ENCODE results near the gene MYRIP. TPM values are rescaled to one million over a fixed set of nuclear protein-coding genes. Genes with fewer than 3 reads are reported as not detected.

The MYRIP gene
- total RNA-seq, 1 donor from 2014 or later: 0.53 TPM

- H3K4me3 Mint-ChIP-seq: no peak overlapping the region
- H3K27ac Mint-ChIP-seq: no peak overlapping the region
- H3K9me3 Mint-ChIP-seq: no peaks in the 10 kb centered on the region
- peaks cover 5% of the 10 kb centered on the region for H3K27me3 Mint-ChIP-seq
- TF ChIP-seq, protein P1, sequence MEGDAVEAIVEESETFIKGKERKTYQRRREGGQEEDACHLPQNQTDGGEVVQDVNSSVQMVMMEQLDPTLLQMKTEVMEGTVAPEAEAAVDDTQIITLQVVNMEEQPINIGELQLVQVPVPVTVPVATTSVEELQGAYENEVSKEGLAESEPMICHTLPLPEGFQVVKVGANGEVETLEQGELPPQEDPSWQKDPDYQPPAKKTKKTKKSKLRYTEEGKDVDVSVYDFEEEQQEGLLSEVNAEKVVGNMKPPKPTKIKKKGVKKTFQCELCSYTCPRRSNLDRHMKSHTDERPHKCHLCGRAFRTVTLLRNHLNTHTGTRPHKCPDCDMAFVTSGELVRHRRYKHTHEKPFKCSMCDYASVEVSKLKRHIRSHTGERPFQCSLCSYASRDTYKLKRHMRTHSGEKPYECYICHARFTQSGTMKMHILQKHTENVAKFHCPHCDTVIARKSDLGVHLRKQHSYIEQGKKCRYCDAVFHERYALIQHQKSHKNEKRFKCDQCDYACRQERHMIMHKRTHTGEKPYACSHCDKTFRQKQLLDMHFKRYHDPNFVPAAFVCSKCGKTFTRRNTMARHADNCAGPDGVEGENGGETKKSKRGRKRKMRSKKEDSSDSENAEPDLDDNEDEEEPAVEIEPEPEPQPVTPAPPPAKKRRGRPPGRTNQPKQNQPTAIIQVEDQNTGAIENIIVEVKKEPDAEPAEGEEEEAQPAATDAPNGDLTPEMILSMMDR (conservative IDR thresholded peaks at IDR 0.05): no peak
- H3K36me3 Mint-ChIP-seq: no peaks in the 10 kb centered on the region
- no peak for DNase-seq (ENCODE audit: extremely low spot score, unreplicated experiment)
- H3K4me1 Mint-ChIP-seq (ENCODE audit: unreplicated experiment): no peaks in the 10 kb centered on the region
Observed at GRCh38 chr3:40189118-40189517, 379.7 kb downstream of the MYRIP start.

DNA sequence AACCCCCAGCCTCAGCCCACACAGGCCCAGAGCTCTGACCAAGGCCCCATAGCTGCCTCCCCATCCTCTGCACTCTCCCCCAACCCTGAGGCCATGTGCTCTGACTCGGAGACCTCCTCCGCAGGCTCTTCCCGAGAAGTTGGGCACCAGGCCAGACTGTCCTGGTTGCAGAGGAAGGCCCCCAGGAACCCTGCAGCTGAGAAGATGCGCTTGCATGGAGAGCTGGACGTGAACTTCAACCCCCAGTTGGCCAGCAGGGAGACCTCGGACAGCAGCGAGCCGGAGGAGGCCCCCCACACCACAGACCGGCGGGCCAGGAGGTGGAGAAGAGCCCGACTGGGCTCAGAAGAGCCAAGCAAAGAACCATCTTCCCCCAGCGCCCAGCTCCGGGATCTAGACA is 380.6 kb downstream of the MYRIP start:
- no peaks in the 10 kb centered on the region for H3K36me3 Mint-ChIP-seq
- no peaks in the 10 kb centered on the region for H3K9me3 Mint-ChIP-seq
- no peak overlapping the region for H3K4me3 Mint-ChIP-seq
- DNase-seq (ENCODE audit: extremely low spot score, unreplicated experiment): no peak
- no peaks in the 10 kb centered on the region for H3K4me1 Mint-ChIP-seq (ENCODE audit: unreplicated experiment)
- no peak overlapping the region for H3K27ac Mint-ChIP-seq
- H3K27me3 Mint-ChIP-seq: peaks cover 5% of the 10 kb centered on the region
- TF ChIP-seq, protein P1 (conservative IDR thresholded peaks at IDR 0.05): no peak

DNA sequence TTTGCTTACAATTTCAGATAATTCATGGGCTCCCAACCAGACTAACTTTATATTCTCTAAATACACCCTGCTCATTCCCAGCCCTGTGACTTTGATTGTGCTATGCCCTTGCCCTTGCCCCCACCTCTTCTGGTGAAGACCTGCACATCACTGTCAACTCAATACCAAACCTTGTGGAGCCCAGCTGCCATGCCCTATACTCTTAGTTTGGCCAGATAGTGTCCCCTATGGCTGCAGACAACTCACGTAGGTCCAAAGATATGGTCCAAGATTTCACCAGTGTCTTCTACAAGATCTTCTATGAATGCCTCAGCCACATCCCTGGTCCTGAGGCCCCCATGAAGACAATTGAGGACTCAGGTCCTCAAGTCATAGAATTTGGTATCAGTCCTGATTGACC is 381.8 kb downstream of the MYRIP start:
- peaks cover 3% of the 10 kb centered on the region for H3K27me3 Mint-ChIP-seq
- no peak overlapping the region for H3K27ac Mint-ChIP-seq
- no peak for DNase-seq (ENCODE audit: extremely low spot score, unreplicated experiment)
- no peaks in the 10 kb centered on the region for H3K36me3 Mint-ChIP-seq
- no peaks in the 10 kb centered on the region for H3K9me3 Mint-ChIP-seq
- TF ChIP-seq, protein P1 (conservative IDR thresholded peaks at IDR 0.05): no peak
- H3K4me1 Mint-ChIP-seq (ENCODE audit: unreplicated experiment): no peaks in the 10 kb centered on the region
- H3K4me3 Mint-ChIP-seq: no peak overlapping the region

DNA sequence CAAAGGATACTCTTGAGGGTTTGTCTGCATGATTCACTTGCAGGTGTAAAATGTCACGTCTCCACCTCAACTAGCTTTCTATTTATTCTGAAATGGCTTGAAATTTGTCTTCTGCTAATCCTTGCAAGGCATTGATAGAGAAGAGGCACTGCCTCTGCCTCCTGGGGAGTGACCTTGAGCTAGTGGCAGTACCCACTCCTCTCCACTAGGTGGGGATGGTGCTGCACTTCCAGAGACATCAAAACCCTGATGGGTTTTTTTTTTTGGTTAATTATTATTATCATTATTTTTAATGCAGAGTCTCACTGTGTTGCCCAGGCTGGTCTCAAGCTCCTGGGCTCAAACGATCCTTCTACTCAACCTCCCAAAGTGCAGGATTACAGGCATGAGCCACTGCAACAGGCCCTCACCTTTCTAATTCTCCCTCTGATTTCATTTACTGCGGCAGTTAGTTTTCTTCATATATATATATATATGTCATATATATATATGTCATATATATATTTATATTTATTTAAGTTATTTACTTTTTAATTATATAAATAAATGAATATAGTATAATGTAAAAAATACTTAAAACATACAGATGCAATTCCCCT is 382.5 kb downstream of the MYRIP start:
- H3K36me3 Mint-ChIP-seq: no peaks in the 10 kb centered on the region
- peaks cover 7% of the 10 kb centered on the region for H3K27me3 Mint-ChIP-seq
- H3K4me1 Mint-ChIP-seq (ENCODE audit: unreplicated experiment): no peaks in the 10 kb centered on the region
- no peak overlapping the region for H3K27ac Mint-ChIP-seq
- DNase-seq (ENCODE audit: extremely low spot score, unreplicated experiment): no peak
- no peaks in the 10 kb centered on the region for H3K9me3 Mint-ChIP-seq
- no peak overlapping the region for H3K4me3 Mint-ChIP-seq
- TF ChIP-seq, protein P1 (conservative IDR thresholded peaks at IDR 0.05): peak; percentile 92

DNA sequence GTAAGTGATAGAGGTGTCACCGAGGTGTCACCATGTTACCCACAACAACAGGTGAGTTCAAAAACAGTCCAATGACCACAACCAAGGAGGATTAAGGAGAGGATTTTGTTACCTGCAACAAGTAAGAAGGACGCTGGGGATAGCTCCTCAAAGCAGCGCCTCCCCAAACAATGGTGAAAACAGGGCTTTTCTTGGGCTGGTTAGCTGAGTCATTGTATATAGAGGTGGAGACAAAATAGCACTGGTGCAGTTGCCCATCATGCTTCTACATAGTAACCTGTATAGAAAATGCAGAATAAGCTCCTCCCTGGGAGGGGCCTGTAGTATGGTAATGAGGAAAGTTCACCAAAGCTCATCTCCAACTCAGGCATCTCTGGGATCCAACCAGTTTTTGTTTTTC is 383.2 kb downstream of the MYRIP start:
- H3K4me1 Mint-ChIP-seq (ENCODE audit: unreplicated experiment): no peaks in the 10 kb centered on the region
- TF ChIP-seq, protein P1 (conservative IDR thresholded peaks at IDR 0.05): no peak
- no peaks in the 10 kb centered on the region for H3K36me3 Mint-ChIP-seq
- H3K4me3 Mint-ChIP-seq: no peak overlapping the region
- H3K27ac Mint-ChIP-seq: no peak overlapping the region
- DNase-seq (ENCODE audit: extremely low spot score, unreplicated experiment): no peak
- no peaks in the 10 kb centered on the region for H3K9me3 Mint-ChIP-seq
- peaks cover 7% of the 10 kb centered on the region for H3K27me3 Mint-ChIP-seq

DNA sequence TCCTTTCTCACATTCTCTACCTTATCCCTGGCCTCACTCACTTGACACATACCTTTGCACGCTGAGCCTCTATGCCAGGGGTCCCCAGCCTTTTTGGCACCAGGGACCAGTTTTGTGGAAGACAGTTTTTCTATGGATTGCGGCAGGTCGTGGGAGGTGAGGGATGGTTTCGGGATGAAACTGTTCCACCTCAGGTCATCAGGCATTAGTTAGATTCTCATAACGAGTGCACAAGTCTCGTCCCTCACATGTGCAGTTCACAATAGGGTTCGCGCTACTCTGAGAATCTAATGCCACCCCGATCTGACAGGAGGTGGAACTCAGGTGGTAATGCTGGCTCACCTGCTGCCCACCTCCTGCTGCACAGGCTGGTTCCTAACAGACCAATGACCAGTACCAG is 387.6 kb downstream of the MYRIP start:
- Mint-ChIP-seq H3K27me3 (peaks cover 14% of the 10 kb centered on the region), H3K9me3 (no peaks in the 10 kb centered on the region), H3K4me3 (no peak overlapping the region), H3K36me3 (no peaks in the 10 kb centered on the region), H3K27ac (no peak overlapping the region), H3K4me1 (ENCODE audit: unreplicated experiment) (no peaks in the 10 kb centered on the region)
- TF ChIP-seq, protein P1 (conservative IDR thresholded peaks at IDR 0.05): no peak
- DNase-seq (ENCODE audit: extremely low spot score, unreplicated experiment): no peak

Data from type B pancreatic cell (in vitro differentiated cells).